NCI-H345 treated with DMSO at 0.1 percent for 48 hours (cell line): ENCODE results near the gene GALNT18.

ENCODE experiments used
- DNase-seq: peaks from one replicate; lab custom pipeline; 2025; ENCODE audit not compliant: unreplicated experiment; lab: John Stamatoyannopoulos, UW

Gene GALNT18

DNA sequence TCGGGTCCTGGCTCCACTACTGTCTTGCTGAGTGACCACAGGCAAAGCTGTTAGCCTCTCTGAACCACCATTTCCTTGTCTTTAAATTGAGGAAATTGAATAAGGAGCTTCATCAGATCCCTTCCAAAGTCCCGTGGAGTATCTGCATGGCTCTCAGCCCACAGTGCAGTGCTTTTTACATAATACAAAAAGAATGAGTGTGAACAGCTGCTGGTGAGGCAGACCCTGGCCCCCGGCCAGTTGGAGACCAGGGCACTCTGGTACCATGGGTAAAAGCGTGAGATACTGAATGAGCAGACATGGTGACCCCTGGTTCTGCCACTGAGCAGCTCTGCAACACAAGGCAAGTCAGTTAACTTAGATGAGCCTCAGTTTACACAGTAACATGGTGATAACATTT lies 86.8 kb downstream of the GALNT18 start:
- peak; percentile 24 for DNase-seq

DNA sequence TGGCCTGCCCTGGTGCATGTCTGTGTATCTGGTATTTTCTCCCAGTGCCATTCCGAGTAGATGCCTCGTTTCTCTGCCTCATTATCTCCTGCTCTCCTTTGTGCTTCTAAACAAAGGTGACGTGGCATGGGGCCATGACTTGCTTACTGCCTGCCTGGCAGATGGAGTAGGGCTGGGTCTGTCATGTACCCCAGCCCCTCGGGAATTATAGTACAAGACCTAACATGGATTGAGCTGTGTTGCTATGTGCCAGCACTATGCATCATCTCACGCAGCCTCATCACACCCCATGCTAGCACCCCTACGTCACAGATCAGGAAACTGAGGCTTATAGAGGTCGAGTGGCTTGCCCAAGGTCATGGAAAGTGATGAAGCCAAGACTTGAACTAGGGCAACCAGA lies 88.1 kb downstream of the GALNT18 start:
- DNase-seq = peak; percentile 31

DNA sequence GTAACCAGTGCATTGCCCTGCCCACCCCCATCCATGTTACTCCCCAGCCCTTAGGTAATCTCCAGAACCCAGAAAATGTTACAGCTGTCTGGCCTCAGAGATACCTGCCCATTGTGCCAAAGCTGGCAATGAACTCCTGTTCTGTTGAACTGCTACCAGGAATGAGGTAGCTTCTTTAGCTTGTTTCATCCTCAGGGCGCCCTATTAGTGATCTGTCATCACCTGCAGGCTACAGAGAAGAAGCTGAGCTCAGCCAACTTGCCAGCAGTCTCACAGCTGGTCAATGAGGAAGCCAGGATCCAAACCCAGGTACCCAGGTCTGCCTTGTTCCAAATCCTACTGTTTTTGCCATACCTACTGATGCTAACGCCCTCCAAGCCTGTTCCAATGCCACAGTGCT lies 88.7 kb downstream of the GALNT18 start:
- no peak for DNase-seq

DNA sequence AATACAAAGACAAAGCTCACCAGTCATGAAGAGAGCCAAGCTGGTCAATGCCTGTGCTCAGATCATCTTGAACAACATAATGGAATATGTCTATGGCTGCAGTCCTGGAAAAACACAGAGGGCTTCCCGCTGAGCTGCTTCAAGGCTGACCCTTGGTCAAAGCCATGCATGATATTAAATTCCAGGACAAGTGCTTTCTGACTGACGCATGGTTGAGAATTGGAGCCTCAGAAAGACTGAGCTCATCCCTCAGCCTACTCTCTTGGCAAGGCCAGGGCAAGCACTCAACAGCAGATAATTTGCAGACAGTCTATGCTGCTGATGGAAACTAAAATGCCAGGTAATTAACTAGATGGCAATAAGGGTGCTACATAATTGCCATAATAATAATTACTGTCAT lies 89.2 kb downstream of the GALNT18 start:
- no peak for DNase-seq

DNA sequence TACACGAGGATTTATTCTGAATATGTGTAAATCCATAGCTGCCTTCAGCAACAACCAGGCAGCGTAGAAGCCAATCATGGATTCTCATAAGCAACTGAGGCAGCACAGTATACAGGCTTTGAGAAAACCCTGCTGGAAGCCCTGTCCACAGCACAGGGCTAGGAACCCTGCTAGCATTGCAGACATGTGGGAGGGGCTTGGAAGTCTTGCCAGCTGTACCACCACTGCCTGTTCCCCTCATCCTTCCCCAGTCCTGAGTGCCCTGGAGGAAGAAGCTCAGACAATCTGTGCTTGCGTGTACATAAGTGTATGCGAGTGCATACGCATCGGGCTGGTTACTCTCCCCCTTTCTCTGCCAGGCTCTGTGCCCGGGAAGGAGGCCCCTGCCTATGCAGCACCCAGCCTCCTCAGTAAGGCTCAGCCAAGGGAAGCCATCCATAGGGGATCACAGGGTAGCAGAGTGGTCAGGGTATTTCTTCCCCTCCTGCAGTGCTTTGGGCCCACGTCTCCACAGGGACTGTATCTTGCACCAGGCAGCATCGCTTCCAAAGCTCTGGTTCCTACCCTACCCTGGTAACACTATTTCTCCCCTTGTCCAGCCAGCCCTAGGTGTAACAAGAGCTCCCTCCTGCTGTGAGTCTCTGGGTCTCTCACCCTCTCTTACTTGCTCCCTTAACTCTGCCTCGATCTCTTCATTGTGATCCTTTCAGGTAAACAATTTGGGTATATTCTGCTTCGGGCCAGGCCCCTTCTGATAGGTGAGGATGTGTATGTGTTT lies 90.5 kb downstream of the GALNT18 start:
- DNase-seq = no peak

DNA sequence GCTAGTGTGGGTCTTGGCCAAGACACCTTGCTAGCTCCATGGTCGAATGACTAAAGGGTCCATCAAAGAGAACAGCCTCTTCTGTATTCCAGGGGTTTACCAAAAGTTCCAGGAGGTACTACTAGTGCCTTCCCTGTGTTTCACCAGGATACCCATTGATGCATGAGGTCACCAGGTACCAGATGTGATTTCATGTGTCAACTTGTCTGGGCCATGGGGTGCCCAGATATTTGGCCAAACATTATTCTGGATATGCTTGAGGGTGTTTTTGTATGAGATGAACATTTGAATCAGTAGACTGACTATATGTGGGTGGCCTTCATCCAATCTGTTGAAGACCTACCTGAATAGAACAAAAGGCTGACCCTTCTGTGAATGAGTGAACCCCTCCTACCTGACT lies 92.8 kb downstream of the GALNT18 start:
- DNase-seq = no peak

DNA sequence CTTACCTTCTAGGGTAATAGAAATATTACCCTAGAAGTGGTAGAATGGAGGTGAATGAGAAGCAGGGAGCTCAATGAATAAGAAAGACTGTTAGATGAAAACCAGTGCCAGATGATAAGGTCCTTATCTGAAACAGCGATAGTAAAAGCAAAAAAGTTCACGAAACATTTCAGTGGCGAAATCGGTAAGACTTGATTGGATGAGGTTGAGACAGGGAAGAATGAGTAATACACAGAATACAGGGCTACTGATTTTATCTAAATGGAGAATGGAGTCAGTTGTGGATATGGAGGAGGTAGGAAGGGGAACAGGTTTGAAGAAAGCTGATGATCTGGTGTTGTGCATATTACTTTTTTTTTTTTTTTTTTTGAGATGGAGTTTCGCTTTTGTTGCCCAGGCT lies 96.5 kb downstream of the GALNT18 start:
- no peak for DNase-seq

DNA sequence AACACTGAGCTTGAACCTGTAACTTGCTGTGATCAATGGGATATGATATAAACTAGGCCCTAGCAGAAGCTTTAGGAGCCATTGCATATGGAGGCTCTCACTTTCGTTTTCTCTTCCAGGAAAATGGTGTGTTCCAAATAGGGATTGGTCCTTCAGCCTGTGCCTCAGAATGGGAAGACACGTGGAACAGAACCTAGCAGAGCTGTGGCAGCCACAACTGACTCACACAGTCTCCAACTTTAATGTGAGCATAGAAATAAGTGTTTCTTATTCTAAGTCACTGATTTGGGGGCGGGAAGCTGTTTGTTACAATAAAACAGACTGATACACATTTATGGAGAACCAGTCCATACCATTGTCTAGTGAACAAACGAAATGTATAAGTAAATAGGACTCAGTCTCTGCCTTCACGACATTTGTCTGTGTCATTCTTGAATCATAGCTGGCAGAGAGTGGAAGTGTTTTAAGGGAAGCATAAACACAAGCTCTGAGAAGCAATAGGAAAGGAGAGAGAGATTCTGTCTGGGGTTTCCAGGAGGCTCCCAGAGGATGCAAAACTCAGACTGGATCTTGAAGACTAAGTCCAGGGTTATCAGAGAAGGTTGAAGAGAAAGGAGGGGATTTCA lies 97.3 kb downstream of the GALNT18 start:
- DNase-seq = no peak

DNA sequence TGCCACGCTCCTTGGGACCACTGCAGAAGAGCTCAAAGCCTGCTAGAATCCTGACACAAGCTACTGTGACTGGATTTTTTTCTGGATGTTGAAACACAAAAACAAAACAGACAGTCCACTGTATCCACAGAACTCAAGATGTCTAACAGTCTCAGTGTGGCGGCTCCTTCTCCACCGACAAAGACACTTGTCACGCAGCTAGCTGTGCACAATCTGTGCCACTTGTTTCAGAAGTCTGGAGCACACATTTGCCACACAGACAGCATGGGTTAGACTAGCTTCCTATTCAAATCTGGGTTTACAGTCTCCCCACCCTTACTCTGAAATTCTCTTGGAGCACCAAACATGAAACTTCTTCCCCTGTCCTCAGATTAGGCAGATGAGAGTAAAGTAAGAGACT lies 99.2 kb downstream of the GALNT18 start:
- DNase-seq = no peak

DNA sequence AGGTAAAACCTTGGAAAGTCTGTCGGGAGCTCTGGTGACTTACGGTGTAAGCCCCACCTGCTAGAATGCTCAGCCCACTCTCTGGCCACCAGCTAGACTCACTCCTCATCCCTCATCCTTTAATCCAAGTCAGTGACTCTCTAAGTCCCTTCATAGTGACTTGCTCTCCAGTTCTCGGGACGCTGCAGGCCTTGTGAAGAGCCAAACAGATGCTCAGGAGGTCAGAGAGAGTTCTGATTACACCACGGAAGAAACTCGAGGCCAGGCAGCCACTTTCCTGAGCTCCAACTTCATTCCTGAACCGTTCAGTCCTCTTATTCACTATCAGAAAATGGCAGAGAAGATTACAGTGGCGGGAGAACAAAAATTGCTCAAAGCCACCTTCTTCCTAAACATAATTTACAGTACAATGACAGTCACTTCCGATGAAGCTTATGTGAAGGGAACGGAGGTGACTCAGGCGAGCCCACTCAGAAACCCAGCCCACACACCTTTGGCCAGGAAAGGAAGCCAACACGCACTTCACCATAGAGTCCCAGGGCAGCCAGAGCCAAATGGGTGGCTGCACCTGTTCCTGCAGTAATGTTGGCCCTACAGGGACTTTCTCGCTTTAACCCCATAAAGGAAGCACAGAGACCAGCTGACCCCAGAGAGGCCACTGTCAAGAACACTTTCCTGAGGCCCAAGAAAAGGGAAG lies 100.4 kb downstream of the GALNT18 start:
- DNase-seq = no peak

DNA sequence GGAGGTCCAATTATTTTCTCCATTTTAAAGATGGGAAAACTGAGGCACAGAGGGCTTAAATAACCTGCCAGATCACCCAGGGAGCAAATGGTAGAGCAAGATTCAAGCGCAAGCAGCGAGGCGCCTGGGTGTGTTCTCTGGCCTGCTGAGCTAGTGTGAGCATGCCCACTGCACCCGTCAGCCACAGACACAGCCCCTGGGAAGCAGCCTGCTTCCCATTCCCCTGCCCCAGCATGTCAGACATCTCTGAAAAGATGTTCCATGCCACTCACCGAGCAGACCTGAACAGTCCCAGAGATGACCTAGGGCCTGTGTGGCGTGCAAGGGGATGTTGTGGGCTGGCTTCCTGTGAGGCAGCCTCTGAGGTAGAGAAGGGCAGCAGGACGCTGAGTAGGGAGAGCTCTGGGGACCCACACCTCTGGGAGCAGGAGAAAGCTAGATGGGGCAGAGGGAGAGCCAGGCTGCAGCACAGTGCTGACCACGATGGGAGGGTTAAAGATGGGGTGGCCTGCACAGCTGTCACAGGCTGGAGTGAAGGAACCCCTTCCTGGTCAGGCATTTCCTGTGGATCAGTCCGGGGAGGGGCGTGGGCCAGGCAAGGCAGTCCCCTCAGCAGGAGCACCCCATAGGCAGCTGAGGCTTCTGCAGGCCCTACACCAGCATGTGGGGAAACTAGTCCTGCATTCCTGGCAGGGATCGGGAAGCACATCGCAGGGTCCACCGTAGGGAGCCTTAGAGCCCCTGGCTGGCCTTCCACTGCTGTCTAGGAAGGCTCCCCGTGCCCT lies 101.4 kb downstream of the GALNT18 start:
- DNase-seq = no peak

DNA sequence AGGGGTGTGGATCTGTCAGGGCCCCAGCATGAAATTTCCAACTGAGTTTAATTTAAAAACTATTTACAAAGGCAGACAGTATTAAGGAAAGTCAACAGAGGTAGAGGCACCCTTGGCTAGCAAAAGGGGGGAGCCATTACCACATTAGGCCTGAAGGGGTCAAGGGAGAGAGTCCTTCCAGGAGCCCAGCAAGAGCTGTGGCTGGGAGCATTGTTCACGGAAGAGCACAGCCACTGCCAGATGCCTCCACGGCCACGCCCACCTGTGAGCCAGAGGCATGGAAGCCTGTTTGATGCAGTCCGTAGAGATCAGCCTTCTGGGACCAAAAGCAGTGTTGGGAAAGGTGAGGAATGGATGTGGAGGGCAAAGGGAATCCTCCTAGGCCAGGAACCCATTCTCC lies 102.6 kb downstream of the GALNT18 start:
- DNase-seq = no peak

DNA sequence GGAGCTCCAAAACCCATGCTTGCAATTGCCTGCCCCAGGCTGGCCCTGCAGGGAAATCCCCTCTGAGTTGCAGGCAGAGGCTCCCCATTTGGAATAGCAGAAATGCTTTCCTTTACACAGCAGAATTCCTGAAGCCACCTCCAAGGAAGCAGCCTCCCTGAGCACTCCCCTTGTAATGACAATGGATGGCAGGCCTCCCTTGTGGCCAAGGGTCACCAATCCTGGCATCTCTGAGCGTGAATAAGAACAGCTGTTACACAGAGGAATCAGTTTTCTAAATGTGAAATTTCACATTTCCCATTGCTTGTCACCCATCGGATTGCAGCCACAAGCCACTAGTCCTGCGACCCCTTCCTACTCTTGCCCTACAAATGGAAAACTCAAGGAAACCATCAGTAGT lies 107.6 kb downstream of the GALNT18 start:
- no peak for DNase-seq

DNA sequence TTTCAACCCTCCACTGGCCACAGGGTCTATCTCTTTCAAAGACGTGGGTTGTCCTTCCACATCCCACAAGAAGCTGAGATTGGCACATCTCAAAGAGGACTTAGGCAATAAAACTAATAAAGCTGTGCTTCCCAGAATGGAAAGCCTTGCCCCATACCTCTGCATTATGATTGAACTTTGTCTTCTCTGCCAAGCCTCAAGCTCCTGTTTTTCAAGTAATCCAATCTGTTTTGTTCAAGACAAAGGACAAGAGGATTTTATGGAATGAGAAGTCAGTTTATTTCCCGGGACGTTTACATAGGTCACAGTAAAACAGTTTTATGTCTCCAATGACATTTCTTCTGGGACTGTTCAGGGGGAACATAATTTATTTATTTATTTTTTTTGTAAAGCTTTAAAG lies 108.4 kb downstream of the GALNT18 start:
- no peak for DNase-seq

DNA sequence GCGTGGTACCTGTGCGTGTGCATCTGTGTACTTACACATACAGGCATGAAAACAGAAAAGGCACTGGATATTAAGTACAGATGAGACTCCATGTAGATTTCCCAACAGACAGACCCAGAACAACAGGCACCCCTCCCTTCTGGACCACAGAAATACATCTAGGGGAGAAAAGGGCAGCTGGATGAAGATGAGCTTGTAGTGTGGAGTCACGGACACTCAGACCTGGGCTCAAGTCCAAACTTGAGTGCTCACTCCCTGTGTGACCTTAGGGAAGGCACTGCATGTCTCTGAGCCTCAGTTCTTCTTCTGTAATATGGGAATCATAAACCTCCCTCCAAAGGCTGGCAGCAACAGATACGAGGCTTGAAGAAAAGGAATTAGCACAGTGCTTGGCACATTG lies 108.9 kb downstream of the GALNT18 start:
- no peak for DNase-seq

DNA sequence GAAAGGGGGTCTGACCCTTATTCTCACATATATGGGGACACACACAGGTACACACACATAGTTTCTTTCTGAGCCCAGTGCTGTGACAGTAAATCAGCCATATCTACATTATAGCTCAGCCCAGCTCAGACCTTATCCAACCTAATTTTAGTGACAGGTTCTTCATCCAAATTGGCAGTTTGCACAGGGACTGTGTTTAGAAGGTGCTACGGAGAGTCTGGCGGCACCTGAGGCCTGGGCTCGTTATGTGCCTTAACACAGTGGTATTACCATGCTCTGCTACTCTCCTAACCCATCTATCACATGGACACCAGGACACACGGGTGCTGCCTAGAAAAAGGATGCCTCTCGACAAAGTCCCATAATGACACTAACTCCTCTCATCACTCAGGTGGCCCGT lies 109.3 kb downstream of the GALNT18 start:
- no peak for DNase-seq

DNA sequence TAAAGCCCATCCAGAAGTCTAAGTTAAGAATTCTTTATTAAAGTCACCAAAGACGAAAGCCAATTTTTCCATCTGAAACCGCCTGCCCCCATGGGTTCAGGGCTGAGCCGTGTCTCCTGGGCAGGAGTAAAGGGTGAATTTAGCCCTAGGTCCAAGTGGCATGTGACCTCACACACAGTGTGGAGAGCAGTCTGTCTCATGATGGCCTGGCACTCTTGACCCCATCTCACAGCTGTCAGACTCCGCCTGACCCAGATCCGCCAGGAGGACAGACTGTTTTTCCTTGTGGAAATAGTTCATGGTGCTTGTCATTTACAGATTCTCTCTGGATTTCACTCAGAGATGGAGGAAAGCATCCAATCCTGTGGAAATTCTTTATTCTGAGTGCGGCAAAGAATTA lies 109.7 kb downstream of the GALNT18 start:
- DNase-seq = no peak

DNA sequence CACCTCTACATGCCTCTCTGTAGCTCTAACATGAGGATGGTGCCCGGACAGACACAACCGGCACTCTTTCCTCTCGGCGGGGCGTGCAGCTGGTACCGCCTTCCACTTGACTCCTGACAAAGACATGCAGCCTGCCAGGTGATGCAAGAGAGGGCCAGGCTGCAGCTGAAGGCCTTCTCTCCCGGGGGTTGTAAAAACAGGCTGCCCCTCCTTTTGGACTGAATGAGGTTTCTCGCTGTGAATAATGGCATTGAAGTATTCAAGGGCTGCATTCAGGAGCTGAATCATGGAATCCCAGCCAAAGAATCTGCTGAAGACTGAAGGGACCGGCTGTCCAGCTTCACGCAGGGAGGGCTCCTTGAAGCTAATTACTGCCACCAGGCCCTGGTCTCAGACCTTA lies 110.9 kb downstream of the GALNT18 start:
- DNase-seq = peak; percentile 96

DNA sequence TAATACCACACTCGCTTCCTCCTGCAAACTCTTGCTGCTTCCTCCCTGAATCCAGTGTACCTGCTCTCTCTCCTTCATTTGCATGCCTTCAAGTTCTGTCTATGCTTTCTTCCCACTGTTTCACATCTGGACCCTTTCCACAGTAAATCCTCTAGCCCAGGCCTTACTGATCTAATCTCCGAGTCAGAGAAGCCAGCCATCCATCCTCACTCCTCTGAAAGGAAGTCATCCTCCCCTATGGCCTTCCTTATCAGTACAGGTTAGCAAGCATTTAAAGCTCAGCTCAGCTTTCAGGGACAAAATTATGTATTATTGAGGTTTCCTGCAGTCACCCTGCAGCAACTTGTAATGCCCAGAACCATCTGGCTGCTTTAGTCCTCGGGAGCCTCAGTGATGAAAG lies 116.1 kb downstream of the GALNT18 start:
- no peak for DNase-seq

DNA sequence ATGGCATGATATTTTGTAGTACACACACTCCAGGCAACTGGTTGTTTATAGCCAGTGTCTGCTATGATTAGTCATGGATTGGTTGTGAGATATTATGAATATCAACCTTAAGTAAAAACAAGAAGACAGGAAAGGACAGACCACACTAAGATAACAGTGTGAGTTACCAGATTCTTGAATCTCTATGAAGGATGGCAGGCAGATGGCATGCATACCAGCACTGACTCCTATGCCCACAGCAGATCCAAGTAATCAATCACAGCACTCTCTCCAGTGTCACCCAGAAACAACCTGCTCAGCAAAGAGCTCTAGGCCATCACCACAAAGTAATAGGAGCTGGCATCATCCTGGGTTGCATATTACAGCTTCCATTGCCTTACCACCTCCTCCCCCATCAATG lies 116.6 kb downstream of the GALNT18 start:
- DNase-seq = no peak

DNA sequence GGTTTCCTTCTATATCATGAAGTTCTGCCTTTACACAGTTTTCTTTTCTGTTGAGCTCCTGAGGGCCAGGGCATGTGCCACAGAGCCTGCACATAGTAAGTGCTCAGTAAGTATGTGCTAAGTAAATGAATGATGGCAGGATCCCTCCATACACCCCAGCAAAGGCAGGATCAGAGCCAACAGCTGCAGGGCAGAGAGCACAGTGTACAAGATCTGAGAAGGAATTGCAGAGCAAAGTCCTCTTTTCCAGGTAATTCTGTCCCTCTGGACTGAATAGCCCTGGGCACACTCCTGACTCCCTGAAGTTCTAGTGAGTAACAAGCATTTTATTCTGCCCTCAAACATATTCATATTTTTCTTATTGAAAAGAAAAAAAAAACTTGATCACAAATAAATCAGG lies 117.7 kb downstream of the GALNT18 start:
- no peak for DNase-seq
